ENCODE measurements around the gene HMCN1. TPM values are rescaled to one million over a fixed set of nuclear protein-coding genes. Genes with fewer than 3 reads are reported as not detected.

The HMCN1 gene
- total RNA-seq, 2 donors from 2014 or later: 3.5 to 9.9 TPM

- Histone ChIP-seq H3K27ac (no peak overlapping the region), H3K9me3 (no peaks in the 10 kb centered on the region), H3K4me1 (replicated peaks) (no peaks in the 10 kb centered on the region), H3K36me3 (no peaks in the 10 kb centered on the region), H3K4me3 (no peak overlapping the region), H3K27me3 (replicated peaks; ENCODE audit: insufficient read depth) (no peaks in the 10 kb centered on the region)
- intact Hi-C loops (cut with DNase I): no loop called here
- no peak for DNase-seq (ENCODE audit: low spot score)
- TF ChIP-seq CTCF (IDR thresholded peaks at IDR 0.05) (no peak), POLR2AphosphoS5 (IDR thresholded peaks at IDR 0.05) (no peak), POLR2A (IDR thresholded peaks at IDR 0.05) (no peak)
- WGBS: 47% methylated on average over 1 of the region's 1 CpG
Observed at GRCh38 chr1:185825556-185825955, 91.4 kb downstream of the HMCN1 start.

DNA sequence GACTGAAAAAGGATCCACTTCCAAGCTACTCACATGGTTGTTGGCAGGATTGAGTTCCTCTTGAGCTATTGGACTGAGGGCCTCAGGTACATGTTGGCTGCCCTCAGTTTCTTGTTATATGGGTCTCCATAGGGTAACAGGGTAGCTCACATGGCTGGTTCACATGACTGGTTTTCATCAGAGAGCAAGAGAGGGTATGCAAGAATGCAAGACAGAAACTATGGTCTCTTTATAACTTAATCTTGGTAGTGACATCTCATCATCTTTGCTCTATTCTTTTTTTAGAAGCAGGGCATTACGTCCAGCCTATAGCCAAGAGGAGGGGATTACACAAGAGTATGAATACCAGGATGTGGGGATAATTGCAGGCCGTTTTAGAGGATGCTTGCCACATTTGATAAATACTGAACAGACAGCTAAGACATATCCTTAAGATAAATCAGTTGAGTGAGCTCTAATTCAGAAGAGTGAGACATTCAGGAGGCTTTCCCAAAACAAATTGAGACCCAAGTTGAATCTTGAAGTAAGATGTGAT lies 100.2 kb downstream of the HMCN1 start:
- no peaks in the 10 kb centered on the region for H3K36me3 ChIP-seq
- no peaks in the 10 kb centered on the region for H3K9me3 ChIP-seq
- intact Hi-C loops (cut with DNase I): no loop called here
- no peaks in the 10 kb centered on the region for H3K4me1 ChIP-seq (replicated peaks)
- H3K27ac ChIP-seq: no peak overlapping the region
- no peak overlapping the region for H3K4me3 ChIP-seq
- TF ChIP-seq POLR2A (IDR thresholded peaks at IDR 0.05) (no peak), POLR2AphosphoS5 (IDR thresholded peaks at IDR 0.05) (no peak), CTCF (IDR thresholded peaks at IDR 0.05) (no peak)
- H3K27me3 ChIP-seq (replicated peaks; ENCODE audit: insufficient read depth): no peaks in the 10 kb centered on the region
- WGBS: 86% methylated on average over 2 of the region's 2 CpGs
- DNase-seq (ENCODE audit: low spot score): no peak

GRCh38 chr1:185835191-185835590 lies 101.0 kb downstream of the HMCN1 start:
- intact Hi-C loops (cut with DNase I): no loop called here
- H3K4me3 ChIP-seq: no peak overlapping the region
- no peak for DNase-seq (ENCODE audit: low spot score)
- no peaks in the 10 kb centered on the region for H3K4me1 ChIP-seq (replicated peaks)
- no peaks in the 10 kb centered on the region for H3K27me3 ChIP-seq (replicated peaks; ENCODE audit: insufficient read depth)
- H3K36me3 ChIP-seq: no peaks in the 10 kb centered on the region
- WGBS: 85% methylated on average over 1 of the region's 1 CpG
- H3K9me3 ChIP-seq: no peaks in the 10 kb centered on the region
- no peak overlapping the region for H3K27ac ChIP-seq
- no peak for TF ChIP-seq CTCF (IDR thresholded peaks at IDR 0.05)
- no peak for TF ChIP-seq POLR2AphosphoS5 (IDR thresholded peaks at IDR 0.05)
- no peak for TF ChIP-seq POLR2A (IDR thresholded peaks at IDR 0.05)

DNA sequence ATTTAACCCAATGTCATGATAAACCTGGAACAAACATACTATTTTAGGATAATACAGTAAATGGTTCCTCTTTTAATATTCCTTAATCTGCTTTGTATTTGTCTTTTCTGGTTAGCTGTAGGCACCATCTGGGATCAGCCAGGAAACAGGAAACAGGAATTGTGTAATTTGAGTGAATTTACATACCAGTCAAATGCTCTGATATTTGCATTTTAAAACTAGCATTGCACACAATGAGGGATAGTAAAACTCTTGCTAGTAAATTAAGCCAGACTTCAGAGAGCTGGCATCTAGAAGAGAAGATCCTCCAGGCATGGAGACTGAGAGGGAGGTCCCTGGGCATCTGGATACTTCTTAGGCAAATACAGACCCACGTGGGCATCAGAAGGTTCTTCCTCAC lies 103.5 kb downstream of the HMCN1 start:
- Histone ChIP-seq H3K4me3 (no peak overlapping the region), H3K27ac (no peak overlapping the region), H3K36me3 (no peaks in the 10 kb centered on the region), H3K4me1 (replicated peaks) (no peaks in the 10 kb centered on the region), H3K27me3 (replicated peaks; ENCODE audit: insufficient read depth) (no peaks in the 10 kb centered on the region), H3K9me3 (no peaks in the 10 kb centered on the region)
- 88% methylated on average over 1 of the region's 1 CpG for WGBS
- intact Hi-C loops (cut with DNase I): no loop called here
- DNase-seq (ENCODE audit: low spot score): no peak
- TF ChIP-seq CTCF (IDR thresholded peaks at IDR 0.05) (no peak), POLR2A (IDR thresholded peaks at IDR 0.05) (no peak), POLR2AphosphoS5 (IDR thresholded peaks at IDR 0.05) (no peak)

- 100% methylated on average over 2 of the region's 2 CpGs for WGBS
- no peak overlapping the region for H3K4me3 ChIP-seq
Observed at GRCh38 chr1:185838111-185838510, 103.9 kb downstream of the HMCN1 start.

More at GRCh38 chr1:185838111-185838510, 103.9 kb downstream of the HMCN1 start:
- intact Hi-C loops (cut with DNase I): no loop called here
- H3K27me3 ChIP-seq (replicated peaks; ENCODE audit: insufficient read depth): no peaks in the 10 kb centered on the region
- TF ChIP-seq CTCF (IDR thresholded peaks at IDR 0.05): no peak
- TF ChIP-seq POLR2A (IDR thresholded peaks at IDR 0.05): no peak
- TF ChIP-seq POLR2AphosphoS5 (IDR thresholded peaks at IDR 0.05): no peak
- no peak overlapping the region for H3K27ac ChIP-seq
- H3K36me3 ChIP-seq: no peaks in the 10 kb centered on the region
- no peaks in the 10 kb centered on the region for H3K9me3 ChIP-seq
- DNase-seq (ENCODE audit: low spot score): no peak
- H3K4me1 ChIP-seq (replicated peaks): no peaks in the 10 kb centered on the region
